GM19438 (cell line): ENCODE data around the gene GNAI1.

Experiments
- ATAC-seq: cut with Tn5 transposase; IDR thresholded peaks from one replicate; pipeline ENCODE4 v1.9.1; 2021; ENCODE audit warnings: low read depth; ENCODE audit not compliant: unreplicated experiment

Gene GNAI1

DNA sequence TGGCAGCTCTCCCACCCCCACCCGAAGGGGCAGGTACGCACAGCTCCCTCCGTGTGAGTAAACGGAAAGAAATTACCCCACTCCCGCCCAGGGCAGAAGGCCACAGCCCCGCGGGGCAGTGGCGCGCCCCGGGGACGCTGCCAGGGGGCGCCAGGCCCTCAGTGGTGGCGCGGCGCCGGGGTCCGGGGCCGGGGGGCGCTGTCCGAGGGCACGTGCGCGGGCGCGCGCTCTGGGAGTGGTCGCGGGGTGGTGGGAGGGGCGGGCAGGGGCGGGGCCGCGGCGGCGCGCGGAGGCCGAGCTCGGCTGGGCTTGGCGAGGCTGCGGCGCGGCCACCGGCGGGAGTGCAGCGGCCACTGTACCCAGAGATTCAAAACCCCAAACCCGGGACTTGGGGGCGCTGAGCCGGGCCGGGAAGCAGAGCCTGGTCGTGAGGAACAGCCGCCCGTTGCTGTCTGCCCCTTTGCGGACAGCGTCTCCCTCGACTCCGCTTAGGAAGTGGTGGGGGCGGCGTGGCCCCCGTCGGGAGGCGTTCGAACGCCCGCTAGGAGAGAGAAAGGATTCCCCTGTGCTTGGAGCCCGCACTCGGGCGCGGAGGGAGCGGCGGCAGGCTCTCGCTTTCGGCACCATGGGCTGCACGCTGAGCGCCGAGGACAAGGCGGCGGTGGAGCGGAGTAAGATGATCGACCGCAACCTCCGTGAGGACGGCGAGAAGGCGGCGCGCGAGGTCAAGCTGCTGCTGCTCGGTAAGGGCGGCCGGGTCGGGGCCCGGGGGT lies at the start of gene GNAI1:
Gene GNAI1, plus strand, starts transcription at position 296 of the 773 bp plus-strand sequence. Its CDS starts 330 bp downstream, at position 626.
- no peak for ATAC-seq

DNA sequence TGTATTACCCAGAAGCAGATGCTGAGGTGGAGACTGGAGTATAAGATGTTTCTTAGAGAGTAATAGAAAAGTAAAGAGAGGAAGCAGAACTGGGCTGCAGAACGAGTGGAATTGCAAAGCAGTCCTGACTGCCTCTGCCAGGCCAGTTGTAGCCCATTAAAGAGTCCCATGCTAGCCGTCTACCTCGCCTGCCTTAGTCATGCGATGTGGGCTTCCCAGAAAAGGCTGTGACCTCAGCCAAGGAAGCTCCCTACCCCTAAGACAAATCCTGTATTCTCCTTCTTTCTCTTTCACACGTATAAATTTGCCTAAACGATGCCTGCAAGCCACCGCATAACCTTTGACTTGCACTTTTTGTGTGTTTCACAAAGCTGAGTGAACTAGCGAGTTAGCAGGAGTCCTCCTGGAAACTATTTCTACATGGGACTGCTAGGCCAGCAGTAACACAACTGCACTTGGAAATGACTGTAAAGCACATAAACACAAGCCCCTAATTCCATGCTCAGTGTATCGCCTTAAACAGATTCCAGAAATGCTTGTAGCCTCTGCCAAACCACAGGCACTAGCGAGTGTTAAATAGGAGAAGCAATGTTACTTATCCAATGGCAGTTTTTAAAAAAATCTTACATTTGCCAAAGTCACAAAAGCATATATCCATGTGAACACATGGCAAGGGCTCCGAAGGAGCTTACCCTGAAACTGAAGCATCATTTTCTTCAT lies 47.4 kb upstream of the GNAI1 start:
- no peak for ATAC-seq

DNA sequence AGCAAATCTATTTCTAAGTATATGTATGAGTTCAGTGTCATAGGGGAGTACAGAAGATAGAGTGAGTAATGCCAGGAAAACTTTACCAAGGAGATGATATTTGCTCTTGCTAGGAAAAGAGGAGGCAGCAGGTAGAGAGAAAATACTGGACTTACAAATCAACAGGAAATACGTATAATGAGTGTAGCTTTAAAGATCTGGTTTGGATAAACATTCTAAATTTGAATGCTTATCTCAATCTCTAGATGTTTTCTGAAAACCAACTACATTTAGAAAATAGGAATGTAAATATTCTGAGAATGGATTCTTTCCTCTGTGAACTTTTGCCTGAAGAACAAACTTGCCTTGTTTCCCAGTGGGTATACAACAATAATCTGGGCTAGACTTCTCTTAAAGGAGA lies 46.9 kb upstream of the GNAI1 start:
- no peak for ATAC-seq

DNA sequence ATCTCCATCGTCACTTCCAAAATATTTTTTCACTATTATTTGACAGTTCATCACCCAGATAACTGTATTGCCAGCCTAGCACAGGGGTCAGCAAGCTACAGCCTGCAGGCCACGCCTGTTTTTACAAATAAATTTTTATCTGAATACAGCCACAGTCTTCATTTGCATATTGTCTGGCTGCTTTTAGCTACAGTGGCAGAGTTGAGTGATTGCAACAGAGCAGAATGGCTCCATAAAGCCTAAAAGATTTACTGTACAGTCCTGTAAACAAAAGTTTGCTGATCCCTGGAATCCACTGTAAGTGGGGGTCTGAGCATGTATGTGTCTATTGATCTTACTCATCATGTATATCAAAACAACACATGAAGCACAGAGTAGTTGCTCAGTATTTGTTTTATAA lies 45.9 kb upstream of the GNAI1 start:
- no peak for ATAC-seq

DNA sequence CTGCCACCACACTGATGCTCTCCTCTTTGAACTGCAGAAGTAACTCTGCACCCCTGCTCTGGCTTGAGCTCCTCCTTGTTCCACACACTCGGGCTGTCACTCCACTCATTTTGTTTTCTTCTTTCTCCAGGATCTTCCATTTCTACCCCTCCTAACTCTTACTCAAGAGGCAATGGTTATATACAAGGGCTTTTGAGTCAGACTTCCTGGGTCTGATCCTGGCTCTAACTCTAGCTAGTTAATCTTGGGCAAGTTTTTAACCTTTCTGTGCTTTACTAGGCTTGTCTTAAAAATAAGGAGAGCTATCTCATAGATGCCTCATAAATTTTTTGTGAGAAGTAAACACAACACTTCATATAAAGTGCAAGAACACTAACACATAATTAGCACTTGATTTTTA lies 45.3 kb upstream of the GNAI1 start:
- ATAC-seq: no peak

DNA sequence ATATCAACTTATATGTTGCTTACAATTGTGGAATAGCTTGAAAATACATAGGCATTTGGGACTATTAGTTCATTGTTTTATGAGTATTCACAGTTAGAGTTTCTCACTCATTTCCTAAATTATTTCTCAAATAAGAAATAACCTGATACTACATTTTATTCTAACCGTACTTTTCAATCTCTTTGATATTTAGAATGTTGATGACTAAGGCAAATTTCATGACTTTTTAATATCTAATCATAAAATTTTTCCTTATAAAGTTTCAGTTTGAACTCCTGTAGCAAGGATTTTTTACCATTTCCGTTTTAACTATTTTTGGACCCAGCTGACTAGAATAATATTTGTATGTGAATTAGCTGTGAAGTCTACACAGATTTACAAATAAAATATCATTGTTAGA lies 41.3 kb upstream of the GNAI1 start:
- no peak for ATAC-seq

DNA sequence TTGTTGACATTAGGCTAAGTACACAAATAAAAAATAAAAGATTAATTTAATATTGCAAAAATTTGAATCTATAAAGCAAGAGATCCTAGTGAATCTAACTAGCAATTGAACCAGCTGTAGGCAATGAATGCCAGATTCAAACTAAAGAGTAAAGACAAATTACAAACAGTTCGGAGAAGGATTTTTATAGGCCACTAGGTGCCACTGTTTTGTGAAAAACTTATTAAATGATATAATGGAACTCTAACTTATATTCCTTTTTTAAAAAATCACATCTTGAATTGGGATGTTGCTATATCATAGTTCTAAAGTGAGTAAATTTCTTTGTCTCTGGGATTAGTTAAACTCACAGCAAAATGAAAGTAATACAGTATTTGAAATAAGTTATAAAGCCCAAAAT lies 39.1 kb upstream of the GNAI1 start:
- no peak for ATAC-seq

DNA sequence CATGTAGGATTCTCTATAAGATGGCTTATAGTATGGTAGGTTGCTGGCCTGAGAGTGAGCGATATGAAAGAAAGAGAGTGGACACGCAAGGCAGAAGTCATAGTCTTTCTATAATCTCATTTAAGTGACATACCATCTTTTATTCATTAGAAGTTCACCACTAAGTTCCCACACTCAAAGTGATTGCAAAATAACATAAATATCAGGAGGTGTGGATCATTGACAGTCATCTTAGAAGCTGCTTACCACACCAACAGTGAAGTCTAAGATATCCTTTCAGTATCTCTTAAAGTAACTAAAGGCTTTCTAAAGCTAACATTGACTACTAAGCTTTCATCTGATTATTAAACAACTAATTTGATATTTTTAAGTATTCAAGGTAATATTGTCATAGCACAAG lies 36.9 kb upstream of the GNAI1 start:
- no peak for ATAC-seq

DNA sequence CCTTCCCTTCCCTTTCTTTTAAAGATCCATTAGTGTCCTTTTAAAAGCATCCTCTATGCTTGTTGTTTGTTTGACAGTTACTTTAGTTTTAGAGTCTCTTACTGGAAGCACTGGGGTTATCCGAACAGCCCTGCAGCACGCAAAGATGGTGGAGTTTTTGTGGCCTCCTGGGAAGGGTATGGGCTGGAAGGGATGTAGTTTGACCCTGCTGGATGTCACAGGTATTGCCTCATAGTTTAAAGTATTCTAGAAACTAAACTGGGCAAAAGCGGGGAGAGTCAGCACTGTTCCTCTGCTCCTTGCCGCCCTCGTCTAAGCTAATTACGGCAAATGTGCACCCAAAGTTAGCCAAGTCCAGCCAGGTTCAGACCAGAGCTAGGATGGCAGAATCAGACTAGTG lies 35.8 kb upstream of the GNAI1 start:
- no peak for ATAC-seq

DNA sequence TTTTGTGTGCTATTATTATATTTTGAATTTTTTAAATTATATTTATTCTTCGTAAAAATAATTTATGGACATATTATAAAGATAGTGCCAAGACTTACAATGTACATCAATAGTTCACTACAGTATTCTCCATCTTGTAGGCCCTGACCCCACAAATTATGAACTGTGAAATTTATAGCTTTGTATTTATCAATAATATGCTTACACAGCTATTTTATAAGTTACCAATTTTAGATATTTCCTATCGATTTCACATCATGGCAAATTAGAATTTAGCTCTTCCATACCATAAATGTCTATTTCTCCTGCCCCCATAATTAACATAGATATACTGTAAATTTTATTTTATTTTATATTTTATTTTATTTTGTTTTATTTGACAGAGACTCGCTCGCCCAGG lies 34.4 kb upstream of the GNAI1 start:
- ATAC-seq: no peak

DNA sequence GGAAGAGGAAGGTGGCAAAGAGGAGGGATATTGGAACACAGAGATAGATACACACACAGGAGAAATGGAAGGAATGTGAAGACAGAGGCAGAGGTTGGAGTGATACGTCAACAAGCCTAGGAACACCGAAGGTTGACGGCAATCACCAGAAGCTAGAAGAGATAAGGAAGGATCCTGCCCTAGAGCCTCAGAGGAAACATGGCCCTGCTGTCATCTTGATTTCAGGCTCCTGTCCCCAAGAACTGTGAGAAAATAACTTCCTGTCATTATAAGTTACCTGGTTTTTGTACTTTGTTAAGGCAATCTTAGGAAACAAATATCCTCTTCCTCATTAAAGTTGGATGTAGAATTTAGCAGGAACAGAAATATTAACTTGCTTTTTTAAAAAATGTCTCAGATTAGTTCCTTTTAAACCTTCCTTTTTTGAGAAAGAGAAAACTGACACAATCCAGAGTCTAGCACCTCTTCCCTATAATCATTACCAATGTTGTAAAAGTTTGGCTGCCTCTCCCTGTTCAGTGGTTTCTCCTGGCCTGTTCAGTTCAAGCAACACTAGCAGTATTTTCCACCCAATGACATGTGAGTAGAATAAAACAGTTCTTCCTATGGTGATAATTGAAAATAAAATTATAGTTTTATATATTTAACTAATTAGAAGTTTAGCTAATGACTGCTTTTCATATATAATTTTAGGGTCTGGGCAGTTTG lies 28.8 kb upstream of the GNAI1 start:
- ATAC-seq: no peak

DNA sequence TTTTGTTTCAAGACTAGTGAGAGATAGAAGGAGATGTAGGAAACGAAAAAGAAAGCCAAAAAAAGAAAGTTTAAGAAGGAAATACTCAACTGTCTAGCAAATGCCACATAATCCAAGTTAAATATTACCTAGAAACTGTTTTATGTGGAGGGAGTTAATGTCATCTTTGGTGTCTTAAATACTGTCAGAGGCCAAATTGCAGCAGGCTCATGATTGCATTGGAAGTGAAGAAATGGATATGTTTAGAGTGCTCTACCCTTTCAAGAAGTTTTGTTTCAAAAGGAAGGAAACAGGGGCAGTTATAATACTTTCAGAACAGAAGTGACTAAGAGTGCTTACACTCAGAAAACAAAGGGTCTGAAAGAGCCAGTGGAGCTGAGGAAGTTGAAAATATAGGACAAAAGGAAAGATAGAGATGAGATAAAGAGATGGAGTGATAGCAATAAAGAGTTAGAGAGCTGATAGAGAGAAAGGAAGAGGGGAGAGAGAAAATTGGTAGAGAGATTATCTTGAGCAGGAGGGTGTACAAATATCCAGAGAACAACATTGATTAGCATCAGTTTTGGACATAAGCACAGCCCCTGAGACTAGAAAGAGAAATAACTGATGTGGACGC lies 28.0 kb upstream of the GNAI1 start:
- ATAC-seq: peak; percentile 71

DNA sequence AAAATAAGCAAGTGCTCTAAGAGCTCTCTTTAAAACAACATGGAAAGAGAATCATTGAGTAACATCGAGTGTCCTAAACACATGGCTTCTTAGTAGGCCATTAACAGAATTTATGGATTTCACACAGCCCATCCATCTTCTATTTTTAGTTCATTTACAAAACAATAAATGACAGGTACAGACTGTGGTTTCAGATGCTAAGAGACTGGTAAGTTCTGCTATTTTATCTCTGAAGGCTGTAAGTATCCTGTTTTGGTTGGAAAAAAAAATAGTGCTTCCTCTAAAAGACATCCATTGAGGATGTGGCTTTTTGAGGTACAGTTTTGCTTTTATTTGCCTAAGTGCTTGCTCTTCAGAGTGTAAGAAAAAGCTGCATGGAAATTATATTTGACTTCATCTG lies 27.4 kb upstream of the GNAI1 start:
- no peak for ATAC-seq

DNA sequence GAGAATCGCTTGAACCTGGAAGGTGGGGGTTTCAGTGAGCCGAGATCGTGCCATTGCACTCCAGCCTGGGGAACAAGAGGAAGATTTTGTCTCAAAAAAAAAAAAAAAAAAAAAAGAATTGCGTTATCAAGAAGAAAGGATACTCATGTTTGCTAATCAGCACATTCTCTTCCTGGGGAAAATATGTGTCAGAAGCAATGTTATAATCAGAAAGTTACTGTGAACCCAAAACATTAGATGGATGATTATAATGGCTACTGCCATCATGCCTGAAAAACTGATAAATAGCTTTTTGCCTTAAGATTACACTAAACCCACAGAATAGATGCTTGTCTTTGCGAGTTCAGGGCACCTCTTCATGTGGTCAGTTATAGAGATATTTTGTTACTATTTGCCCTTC lies 24.3 kb upstream of the GNAI1 start:
- ATAC-seq: no peak

DNA sequence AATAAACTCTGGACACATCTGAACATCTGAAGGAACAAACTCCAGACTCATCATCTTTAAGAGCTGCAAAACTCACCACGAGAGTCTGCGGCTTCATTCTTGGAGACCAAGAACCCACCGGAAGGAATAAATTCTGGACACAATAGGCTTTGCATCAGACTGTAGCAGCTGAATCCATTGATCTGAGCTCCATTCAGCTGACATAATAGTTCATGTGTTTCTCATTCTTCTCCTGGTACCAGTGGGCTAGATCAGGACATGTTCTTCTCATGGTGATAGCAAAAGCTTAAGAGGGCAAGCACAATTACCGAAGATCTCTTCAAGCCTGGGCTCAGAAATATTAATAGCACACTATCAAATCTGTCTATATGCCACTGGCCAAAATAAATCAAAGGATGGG lies 20.5 kb upstream of the GNAI1 start:
- ATAC-seq: no peak

DNA sequence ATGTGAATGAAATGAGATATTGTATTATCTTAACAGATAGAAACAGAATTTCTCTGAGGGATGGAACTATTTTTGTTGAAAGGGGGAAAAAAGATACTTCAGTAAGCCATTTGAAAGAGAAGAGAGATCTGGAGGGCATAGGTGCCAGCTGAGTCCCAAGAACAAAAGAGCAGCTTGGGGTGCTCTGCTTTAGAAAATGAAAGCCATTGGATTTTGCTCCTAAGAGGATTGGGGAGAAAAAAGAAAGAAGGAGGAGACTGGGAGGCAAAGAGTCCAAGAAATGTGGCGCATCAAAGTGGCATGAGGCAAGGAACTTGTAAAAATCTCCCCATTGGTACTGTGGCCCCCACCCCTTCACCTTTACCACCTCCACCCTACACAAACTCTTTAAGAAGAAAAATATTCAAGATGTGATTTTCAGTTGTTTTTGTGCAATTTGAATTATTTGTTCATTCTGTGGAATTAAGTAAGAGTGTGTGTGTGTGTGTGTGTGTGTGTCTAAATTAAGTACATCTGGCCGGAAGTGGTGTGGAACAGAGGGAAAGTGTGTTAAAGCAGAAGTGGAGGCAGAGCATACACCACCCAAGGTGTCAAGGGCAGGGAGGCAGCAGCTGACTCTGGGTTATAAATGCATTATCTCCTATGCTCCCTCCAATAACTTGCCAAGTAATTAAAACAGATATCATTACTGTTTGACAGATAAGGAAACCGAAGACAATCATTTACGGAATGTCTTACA lies 9.9 kb upstream of the GNAI1 start:
- ATAC-seq: no peak

DNA sequence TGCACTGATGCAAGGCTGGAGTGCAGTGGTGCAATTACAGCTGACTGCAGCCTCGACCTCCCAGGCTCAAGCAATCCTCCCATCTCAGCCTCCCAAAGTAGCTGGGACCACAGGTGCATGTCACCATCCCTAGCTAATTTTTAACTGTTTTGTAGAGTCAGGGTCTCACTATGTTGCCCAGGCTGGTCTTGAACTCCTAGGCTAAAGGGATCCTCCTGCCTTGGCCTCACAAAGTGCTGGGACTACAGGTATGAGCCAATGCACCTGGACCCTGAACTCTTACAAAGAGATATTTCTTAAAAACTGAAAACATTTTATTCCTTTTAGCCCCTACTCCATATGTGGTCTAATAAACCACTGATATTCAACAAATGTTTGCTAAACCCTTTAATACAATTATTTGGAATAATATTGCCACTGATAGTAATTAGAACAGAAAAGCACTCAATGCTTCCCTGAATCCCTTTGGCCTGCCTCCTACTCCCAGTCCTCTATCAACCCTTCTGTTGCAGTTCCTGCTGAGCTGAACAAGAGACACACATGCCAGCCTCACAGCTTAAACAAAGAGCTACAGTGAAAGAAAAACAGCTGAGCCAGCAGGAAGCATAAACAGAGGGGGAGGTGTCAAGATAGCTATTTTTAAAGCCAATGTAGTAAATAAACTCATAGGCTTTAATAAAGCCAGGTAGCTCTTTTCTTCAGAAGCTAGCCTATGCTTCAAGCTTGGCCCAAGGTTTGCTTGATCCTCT lies 7.0 kb upstream of the GNAI1 start:
- no peak for ATAC-seq

DNA sequence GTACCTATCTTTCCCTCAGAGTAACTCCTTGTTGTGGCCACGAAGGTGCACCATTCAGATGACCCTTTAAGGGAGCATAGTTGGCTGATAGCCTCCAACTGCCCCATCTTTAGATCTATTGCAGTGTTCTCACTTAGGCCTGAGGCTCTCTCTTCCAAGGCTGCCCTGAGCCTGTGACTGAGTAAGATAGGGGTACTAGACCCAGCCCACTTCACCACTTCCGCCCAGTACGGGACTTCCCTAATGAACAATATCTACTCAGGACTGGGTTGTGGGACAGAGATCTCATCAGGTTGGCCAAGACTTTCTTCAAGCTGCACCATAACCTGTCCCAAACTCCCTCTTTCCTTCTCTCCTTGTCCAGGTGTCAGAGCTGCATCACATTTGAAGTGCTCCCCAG lies 5.7 kb upstream of the GNAI1 start:
- no peak for ATAC-seq

DNA sequence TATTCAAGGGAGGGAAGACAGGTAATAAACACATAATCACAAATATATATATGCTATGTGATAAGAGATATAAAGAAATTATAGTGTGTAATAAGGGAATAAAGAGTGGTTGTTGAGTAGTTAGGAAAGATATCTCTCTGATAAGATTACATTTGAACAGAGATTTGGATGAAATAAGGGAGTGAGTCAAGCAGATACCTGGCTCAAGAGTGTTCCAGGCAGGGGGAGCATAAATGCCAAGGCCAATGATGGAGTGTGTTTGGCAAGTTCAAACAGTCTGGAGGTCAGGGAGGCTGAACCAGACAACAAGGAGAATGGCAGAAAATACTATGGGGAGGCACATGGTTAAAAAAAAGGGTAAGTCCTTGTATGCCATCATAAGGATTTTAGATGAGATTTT lies 4.8 kb upstream of the GNAI1 start:
- ATAC-seq: no peak
